Karpas-422 (cell line): ENCODE results near the gene VSIG10. TPM values are rescaled to one million over a fixed set of nuclear protein-coding genes. Genes with fewer than 3 reads are reported as not detected.

Source experiments
- DNase-seq: peaks from one replicate; pipeline ENCODE4 v3.0.0-alpha.2; 2015
- H2AFZ ChIP-seq: fragments of 200-600 bp; sonication (generic); 2 replicates; pipeline ENCODE4 v1.6.1; 2014; ENCODE audit warnings: antibody characterized with exemption, low read length, mixed read lengths
- H3K27ac ChIP-seq: fragments of 200-600 bp; sonication (generic); 2 replicates; pipeline ENCODE4 v1.5.1; 2014; ENCODE audit warnings: mild to moderate bottlenecking, low read length, moderate library complexity
- H3K27me3 ChIP-seq: fragments of 200-600 bp; sonication (generic); 2 replicates; pipeline ENCODE4 v1.6.1; 2014; ENCODE audit warnings: low read length, mixed read lengths
- H3K36me3 ChIP-seq: fragments of 200-600 bp; sonication (generic); 2 replicates; pipeline ENCODE4 v1.6.1; 2014; ENCODE audit warnings: low read length, mixed read lengths; ENCODE audit not compliant: insufficient read depth
- H3K4me1 ChIP-seq: fragments of 200-600 bp; sonication (generic); 2 replicates; pipeline ENCODE4 v1.6.1; 2014; ENCODE audit warnings: mild to moderate bottlenecking, low read length, mixed read lengths
- H3K4me2 ChIP-seq: fragments of 200-600 bp; sonication (generic); 2 replicates; pipeline ENCODE4 v1.6.1; 2014; ENCODE audit warnings: low read length, low read depth, mild to moderate bottlenecking; ENCODE audit not compliant: poor library complexity, severe bottlenecking
- H3K4me3 ChIP-seq: fragments of 200-600 bp; sonication (generic); 2 replicates; pipeline ENCODE4 v1.5.1; 2014; ENCODE audit warnings: mild to moderate bottlenecking, antibody characterized with exemption, low read length, mixed read lengths
- H3K79me2 ChIP-seq: fragments of 200-600 bp; sonication (generic); 2 replicates; pipeline ENCODE4 v1.6.1; 2014; ENCODE audit warnings: mild to moderate bottlenecking, low read length, mixed read lengths
- H3K9ac ChIP-seq: fragments of 200-600 bp; sonication (generic); 2 replicates; pipeline ENCODE4 v1.6.0; 2014; ENCODE audit warnings: low read length
- H3K9me2 ChIP-seq: fragments of 200-600 bp; sonication (generic), shearing (Covaris generic); replicated peaks from 2 replicates; pipeline ENCODE4 v1.6.0; 2014; ENCODE audit warnings: mild to moderate bottlenecking, low read length, moderate library complexity; ENCODE audit not compliant: insufficient read depth
- H3K9me3 ChIP-seq: fragments of 300-700, 200-600 bp; sonication (generic); 2 replicates; pipeline ENCODE4 v1.6.1; 2014; ENCODE audit warnings: low read length, mixed read lengths
- H4K20me1 ChIP-seq: fragments of 200-600 bp; sonication (generic); 2 replicates; pipeline ENCODE4 v1.6.1; 2014; ENCODE audit warnings: mild to moderate bottlenecking, antibody characterized with exemption, low read length, low read depth; ENCODE audit not compliant: insufficient read depth
- total RNA-seq: library from RNA; depleted of rRNA; stranded (reverse); fragments of >200 nt; shearing (Covaris generic); gene quantifications from 2 replicates; pipeline ENCODE4 v1.2.3, GENCODE V29; 2014; ENCODE audit warnings: low replicate concordance

VSIG10 gene
- total RNA-seq, 1 experiment from 2014 or later: 5.0 TPM

- Histone ChIP-seq H3K4me1 (no peaks in the 10 kb centered on the region), H3K27ac (no peak overlapping the region), H3K4me2 (no peak overlapping the region), H3K36me3 (no peaks in the 10 kb centered on the region), H4K20me1 (no peaks in the 10 kb centered on the region), H3K79me2 (no peaks in the 10 kb centered on the region), H2AFZ (no peak overlapping the region), H3K9me3 (no peaks in the 10 kb centered on the region), H3K27me3 (no peaks in the 10 kb centered on the region), H3K4me3 (no peak overlapping the region), H3K9me2 (no peaks in the 10 kb centered on the region), H3K9ac (no peak overlapping the region)
- DNase-seq: no peak
Observed at GRCh38 chr12:118073768-118074167, 30.0 kb downstream of the VSIG10 start.

GRCh38 chr12:118070650-118071049 is 33.2 kb downstream of the VSIG10 start:
- Histone ChIP-seq H3K79me2 (no peaks in the 10 kb centered on the region), H4K20me1 (no peaks in the 10 kb centered on the region), H3K9me2 (no peaks in the 10 kb centered on the region), H3K27me3 (no peaks in the 10 kb centered on the region), H3K4me1 (peaks cover 2% of the 10 kb centered on the region), H3K36me3 (no peaks in the 10 kb centered on the region), H2AFZ (no peak overlapping the region), H3K27ac (no peak overlapping the region), H3K9ac (no peak overlapping the region), H3K4me2 (no peak overlapping the region), H3K4me3 (no peak overlapping the region), H3K9me3 (no peaks in the 10 kb centered on the region)
- DNase-seq: no peak

DNA sequence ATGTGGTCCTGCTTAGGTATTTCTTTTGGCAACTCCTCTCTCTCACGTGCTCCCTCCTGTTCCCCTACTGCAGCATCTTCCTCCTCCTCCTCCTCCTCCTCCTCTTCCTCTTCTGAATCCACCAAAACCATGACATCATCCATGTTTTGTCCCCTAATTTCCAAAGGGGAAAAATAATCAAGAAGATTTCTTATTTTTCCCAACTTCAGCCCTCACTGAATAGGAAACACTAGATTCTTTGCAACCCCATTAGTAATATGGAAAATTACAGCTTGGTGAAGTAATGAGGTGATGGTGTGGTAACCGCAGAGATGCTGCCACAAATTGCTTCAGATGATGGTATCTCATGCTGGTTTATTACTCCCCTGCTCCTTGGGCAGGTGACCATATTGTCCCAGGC is 35.4 kb downstream of the VSIG10 start:
- H3K4me1 ChIP-seq: peaks cover 18% of the 10 kb centered on the region
- DNase-seq: no peak
- H3K27ac ChIP-seq: no peak overlapping the region
- no peak overlapping the region for H3K9ac ChIP-seq
- H3K27me3 ChIP-seq: no peaks in the 10 kb centered on the region
- H2AFZ ChIP-seq: no peak overlapping the region
- H3K79me2 ChIP-seq: no peaks in the 10 kb centered on the region
- no peak overlapping the region for H3K4me2 ChIP-seq
- no peaks in the 10 kb centered on the region; the same call in 1 of the 2 replicates for H4K20me1 ChIP-seq
- H3K9me3 ChIP-seq: no peaks in the 10 kb centered on the region
- H3K4me3 ChIP-seq: no peak overlapping the region
- H3K36me3 ChIP-seq: no peaks in the 10 kb centered on the region
- no peaks in the 10 kb centered on the region for H3K9me2 ChIP-seq

DNA sequence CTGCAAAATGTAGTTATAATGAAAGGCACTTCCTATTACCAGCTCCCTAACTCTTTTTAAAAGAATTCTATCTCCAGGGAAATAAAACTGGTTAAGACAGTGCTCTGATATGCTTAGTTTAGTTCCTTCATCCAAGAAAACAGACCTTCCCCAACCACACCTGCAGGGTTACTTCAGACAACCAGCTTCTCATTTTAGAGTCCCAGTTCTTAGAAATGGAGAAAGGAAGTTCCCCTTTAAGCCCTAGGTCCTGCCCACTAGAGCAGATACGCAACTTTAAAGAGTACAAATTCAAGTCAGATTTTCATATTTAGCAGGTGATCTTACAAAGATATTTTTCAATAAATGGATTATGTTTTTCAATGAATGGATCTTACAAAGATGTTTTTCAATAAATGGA is 38.4 kb downstream of the VSIG10 start:
- Histone ChIP-seq H3K36me3 (no peaks in the 10 kb centered on the region), H3K9ac (no peak overlapping the region), H3K4me2 (no peak overlapping the region), H3K4me3 (no peak overlapping the region), H3K4me1 (peaks cover 31% of the 10 kb centered on the region), H3K27ac (no peak overlapping the region), H3K79me2 (no peaks in the 10 kb centered on the region; the same call in 1 of the 2 replicates), H2AFZ (no peak overlapping the region), H3K9me3 (no peaks in the 10 kb centered on the region), H3K9me2 (no peaks in the 10 kb centered on the region), H4K20me1 (no peaks in the 10 kb centered on the region; the same call in 1 of the 2 replicates), H3K27me3 (0 out of 2 replicates have a peak, but pooled peaks cover 5% of the 10 kb centered on the region)
- no peak for DNase-seq

- H3K4me3 ChIP-seq: no peak overlapping the region
- H3K4me2 ChIP-seq: no peak overlapping the region
- no peaks in the 10 kb centered on the region for H3K9me2 ChIP-seq
- no peaks in the 10 kb centered on the region; the same call in 1 of the 2 replicates for H3K79me2 ChIP-seq
- DNase-seq: peak; percentile 63
- no peaks in the 10 kb centered on the region for H3K36me3 ChIP-seq
- H3K9ac ChIP-seq: no peak overlapping the region
- H4K20me1 ChIP-seq: no peaks in the 10 kb centered on the region; the same call in 1 of the 2 replicates
- H3K4me1 ChIP-seq: peaks cover 38% of the 10 kb centered on the region
- no peak overlapping the region for H3K27ac ChIP-seq
- no peaks in the 10 kb centered on the region for H3K9me3 ChIP-seq
- 0 out of 2 replicates have a peak, but pooled peaks cover 5% of the 10 kb centered on the region for H3K27me3 ChIP-seq
- H2AFZ ChIP-seq: no peak overlapping the region
Observed at GRCh38 chr12:118064608-118065007, 39.2 kb downstream of the VSIG10 start.

DNA sequence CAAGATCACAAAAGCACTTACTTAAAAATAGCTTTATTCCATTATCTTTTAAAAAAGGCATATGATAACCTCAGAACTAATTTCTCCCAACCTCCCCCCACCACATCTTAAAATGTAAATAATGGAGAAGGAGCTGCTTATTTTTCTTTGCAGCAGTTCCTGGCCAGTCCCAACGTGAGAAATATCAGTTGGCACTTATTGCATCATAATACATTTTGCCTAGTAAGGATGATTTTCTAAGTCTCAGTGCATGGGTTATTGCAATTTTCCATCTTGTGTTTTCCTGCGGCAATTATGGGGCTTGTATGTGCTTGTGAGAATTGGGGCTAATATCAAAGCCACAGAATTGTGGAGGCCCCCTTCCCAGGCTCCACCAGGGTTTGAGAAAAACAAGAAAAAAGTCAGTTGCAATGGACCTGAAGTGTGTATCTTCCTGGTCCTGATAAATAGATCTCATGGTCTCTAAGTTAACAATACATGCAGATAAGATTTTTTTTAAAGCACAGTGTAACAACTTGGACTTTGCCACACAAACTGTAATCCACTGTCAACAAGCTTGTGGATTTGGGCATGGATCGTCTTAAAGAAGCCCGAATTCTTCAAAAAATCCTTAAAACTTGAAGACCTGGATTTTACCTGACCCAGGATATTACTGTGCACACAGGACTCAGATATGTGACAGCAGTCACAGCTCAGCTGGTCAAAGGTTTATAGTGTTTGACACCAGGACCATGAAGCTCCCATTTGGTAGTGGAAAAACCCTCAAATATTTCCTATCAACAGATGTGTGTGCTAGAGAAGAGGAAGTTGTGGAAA is 40.0 kb downstream of the VSIG10 start:
- Histone ChIP-seq H3K27me3 (0 out of 2 replicates have a peak, but pooled peaks cover 5% of the 10 kb centered on the region), H3K4me2 (no peak overlapping the region), H2AFZ (no peak overlapping the region), H3K27ac (no peak overlapping the region), H3K4me3 (no peak overlapping the region), H3K9ac (no peak overlapping the region), H3K9me3 (no peaks in the 10 kb centered on the region), H3K36me3 (no peaks in the 10 kb centered on the region), H4K20me1 (no peaks in the 10 kb centered on the region; the same call in 1 of the 2 replicates), H3K9me2 (no peaks in the 10 kb centered on the region), H3K79me2 (no peaks in the 10 kb centered on the region; the same call in 1 of the 2 replicates), H3K4me1 (peaks cover 42% of the 10 kb centered on the region)
- DNase-seq: no peak

DNA sequence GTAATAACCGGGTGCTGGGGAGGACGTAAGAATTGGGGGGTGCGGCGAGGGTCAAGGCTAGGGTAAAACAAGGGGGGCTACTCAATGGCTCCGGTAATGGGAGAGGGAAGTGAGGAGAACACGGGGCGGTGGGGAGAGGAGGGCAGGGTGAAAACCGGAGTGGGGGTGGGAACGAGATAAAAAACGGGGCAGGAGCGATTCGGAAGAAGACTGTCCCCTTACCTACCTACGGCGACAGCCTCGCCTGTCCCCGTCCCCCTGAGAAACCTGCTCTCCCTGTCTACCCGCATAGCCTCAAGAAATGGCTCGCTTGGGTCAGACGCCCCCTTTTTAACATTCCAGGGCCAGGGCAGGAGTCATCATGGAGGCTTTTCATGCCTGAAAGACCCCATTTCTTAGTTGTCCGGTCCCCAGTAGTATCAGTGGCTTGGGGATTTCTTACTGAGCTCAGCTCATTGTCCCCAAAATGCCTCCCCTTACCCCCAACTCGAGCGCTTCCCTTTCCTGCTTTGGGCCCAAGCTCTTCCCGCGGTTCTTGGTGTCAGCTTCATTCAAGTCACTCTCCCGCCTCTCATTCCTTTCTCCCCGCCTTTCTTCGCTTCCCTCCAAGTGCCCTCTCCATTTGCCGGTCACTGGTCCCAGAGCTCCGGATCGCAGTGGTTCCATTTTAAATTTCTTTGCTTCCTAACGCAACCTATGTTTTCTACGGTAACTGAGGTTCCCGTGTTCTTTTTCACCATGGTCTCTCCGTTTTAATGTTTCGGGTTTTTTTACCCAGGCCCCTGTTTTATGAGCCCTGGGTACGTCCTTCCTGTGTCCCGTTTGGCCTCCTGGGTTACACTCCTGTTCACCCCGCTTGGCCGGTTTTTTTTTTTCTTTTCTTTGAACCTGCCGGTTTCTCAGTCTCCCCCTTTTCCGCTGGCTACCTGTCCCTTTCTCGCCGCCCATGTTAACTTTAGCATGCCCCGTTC is 41.7 kb downstream of the VSIG10 start:
- Histone ChIP-seq H3K9ac (peak overlapping the region; percentile 71), H3K4me1 (peaks cover 42% of the 10 kb centered on the region), H3K79me2 (no peaks in the 10 kb centered on the region; the same call in 1 of the 2 replicates), H3K27ac (no peak overlapping the region), H3K9me2 (no peaks in the 10 kb centered on the region), H3K27me3 (0 out of 2 replicates have a peak, but pooled peaks cover 5% of the 10 kb centered on the region), H3K36me3 (no peaks in the 10 kb centered on the region), H3K9me3 (no peaks in the 10 kb centered on the region), H4K20me1 (no peaks in the 10 kb centered on the region; the same call in 1 of the 2 replicates), H2AFZ (peak overlapping the region; percentile 89), H3K4me2 (peak overlapping the region; percentile 95), H3K4me3 (peak overlapping the region; percentile 71)
- DNase-seq: no peak
